ENCODE results near the gene FBF1.

The FBF1 gene

GRCh38 chr17:75897160-75898019, 43.5 kb downstream of the FBF1 start:
- peak overlapping the region; percentile 84 for H3K4me3 ChIP-seq (ENCODE audit: low read depth, low read length)
- CTCF ChIA-PET, result interaction anchor here (0.7 to 4.7 kb wide), 14 partner anchors 7 to 147 kb away, joined by 3 to 32 read pairs (median 8); partner anchors contain the start of genes CDK3, GALK1, MRPL38 and TRIM47
- no peak for DNase-seq (ENCODE audit: low read depth, low spot score)
- POLR2A ChIA-PET, result interaction anchor here (0.5 to 2.9 kb wide), 8 partner anchors 10 to 473 kb away, joined by 3 to 8 read pairs (median 5); partner anchors contain the start of gene TRIM47
- TF ChIP-seq, protein P1, sequence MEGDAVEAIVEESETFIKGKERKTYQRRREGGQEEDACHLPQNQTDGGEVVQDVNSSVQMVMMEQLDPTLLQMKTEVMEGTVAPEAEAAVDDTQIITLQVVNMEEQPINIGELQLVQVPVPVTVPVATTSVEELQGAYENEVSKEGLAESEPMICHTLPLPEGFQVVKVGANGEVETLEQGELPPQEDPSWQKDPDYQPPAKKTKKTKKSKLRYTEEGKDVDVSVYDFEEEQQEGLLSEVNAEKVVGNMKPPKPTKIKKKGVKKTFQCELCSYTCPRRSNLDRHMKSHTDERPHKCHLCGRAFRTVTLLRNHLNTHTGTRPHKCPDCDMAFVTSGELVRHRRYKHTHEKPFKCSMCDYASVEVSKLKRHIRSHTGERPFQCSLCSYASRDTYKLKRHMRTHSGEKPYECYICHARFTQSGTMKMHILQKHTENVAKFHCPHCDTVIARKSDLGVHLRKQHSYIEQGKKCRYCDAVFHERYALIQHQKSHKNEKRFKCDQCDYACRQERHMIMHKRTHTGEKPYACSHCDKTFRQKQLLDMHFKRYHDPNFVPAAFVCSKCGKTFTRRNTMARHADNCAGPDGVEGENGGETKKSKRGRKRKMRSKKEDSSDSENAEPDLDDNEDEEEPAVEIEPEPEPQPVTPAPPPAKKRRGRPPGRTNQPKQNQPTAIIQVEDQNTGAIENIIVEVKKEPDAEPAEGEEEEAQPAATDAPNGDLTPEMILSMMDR (IDR thresholded peaks at IDR 0.05; ENCODE audit: insufficient read depth, low read length, missing control alignments), result no peak

DNA sequence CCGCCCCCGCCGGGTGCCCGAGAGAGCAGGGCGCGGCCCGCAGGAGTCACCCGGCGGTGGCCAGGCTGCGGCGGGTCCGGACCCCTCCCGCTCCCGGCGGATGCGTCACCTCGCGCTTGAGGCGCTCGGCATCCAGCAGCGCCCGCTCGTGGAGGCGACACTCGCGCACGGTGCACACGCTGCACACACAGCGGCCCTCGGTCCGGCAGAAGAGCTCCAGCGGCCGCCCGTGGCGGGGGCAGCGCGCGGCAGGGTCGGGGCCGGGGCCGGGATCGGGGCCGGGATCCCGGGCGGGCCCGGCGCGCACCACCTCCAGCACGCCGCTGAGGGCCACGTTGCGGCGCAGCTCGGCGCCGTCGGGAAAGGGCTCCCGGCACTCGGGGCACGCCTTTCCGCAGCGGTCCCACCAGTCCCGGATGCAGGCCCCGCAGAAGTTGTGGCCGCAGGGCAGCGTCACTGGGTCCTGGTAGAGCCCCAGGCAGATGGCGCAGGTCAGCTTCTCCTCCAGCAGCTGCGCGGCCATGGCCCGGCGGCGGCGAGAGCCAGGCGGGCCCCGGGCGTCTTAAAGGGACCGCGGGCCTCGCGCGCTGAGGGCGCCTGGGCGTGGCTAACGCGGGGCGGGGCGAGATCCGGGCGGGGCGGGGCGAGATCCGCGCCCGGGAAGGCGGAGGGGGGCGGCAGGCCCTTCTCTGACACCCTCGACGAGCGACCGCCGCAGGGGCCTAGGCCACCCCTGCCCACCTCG, 44.3 kb downstream of the FBF1 start, which contains the start of gene TRIM65:
Gene TRIM65 (minus strand): TSS at position 537 of the 745 bp plus-strand sequence. CDS start 14 bp downstream, at position 523.
- H3K4me3 ChIP-seq (ENCODE audit: low read depth, low read length), result peak within 1 kb of the TSS; percentile 84
- TF ChIP-seq, protein P1 (IDR thresholded peaks at IDR 0.05; ENCODE audit: insufficient read depth, low read length, missing control alignments), result peak; percentile 65
- no peak for DNase-seq (ENCODE audit: low read depth, low spot score)
- ChIA-PET CTCF (interaction anchor here (0.7 to 4.7 kb wide), 29 partner anchors 8 to 149 kb away, joined by 3 to 32 read pairs (median 5); partner anchors contain the start of genes CDK3, GALK1, MRPL38 and TRIM47), POLR2A (interaction anchor here (0.6 to 2.9 kb wide), 10 partner anchors 9 to 143 kb away, joined by 3 to 8 read pairs (median 4); partner anchors contain the start of genes TRIM47 and WBP2)

GRCh38 chr17:75895370-75896155, 45.3 kb downstream of the FBF1 start:
- DNase-seq (ENCODE audit: low read depth, low spot score), result no peak
- TF ChIP-seq, protein P1 (IDR thresholded peaks at IDR 0.05; ENCODE audit: insufficient read depth, low read length, missing control alignments), result peak; percentile 48
- CTCF ChIA-PET, result interaction anchor here (0.6 to 4.7 kb wide), 27 partner anchors 9 to 157 kb away, joined by 3 to 32 read pairs (median 5); partner anchors contain the start of genes GALK1, MRPL38, TRIM47 and UNC13D
- POLR2A ChIA-PET, result interaction anchor here (1.0 to 2.9 kb wide), 4 partner anchors 13 to 115 kb away, joined by 3 to 8 read pairs (median 5); partner anchors contain the start of gene TRIM47
- peak overlapping the region; percentile 62 for H3K4me3 ChIP-seq (ENCODE audit: low read depth, low read length)

DNA sequence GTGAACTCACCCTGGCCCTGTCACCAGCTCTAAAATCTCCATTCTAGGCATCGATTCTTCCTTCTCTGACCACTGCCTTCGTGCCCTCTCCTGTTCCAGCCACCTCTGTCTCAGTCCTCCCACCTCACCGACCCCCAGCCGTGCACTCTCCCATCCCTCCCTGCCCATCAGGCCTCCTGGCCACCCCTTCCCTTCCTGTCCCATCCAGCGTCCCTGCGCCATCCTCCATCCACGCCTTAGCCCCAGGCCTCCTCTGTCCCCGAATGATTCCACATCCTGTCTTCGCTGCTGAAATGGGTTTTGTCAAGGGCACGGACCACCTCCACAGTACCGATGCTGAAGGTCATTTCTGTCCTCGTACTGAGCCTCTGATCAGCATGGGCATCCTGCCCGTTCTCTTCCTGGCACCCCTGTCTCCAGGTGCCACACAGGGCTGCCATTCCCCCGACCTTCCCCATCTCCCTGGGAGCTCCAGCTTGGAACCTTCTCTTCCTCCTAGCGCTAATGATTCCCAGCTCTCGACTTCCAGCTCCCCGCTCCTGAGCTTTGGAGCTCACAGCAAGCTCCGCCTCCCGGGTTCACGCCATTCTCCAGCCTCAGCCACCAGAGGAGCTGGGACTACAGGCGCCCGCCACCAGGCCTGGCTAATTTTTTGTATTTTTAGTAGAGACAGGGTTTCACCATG, 46.7 kb downstream of the FBF1 start:
- CTCF ChIA-PET, result interaction anchor here (0.6 to 6.5 kb wide), 9 partner anchors 10 to 261 kb away, joined by 3 to 32 read pairs (median 4); partner anchors contain the start of genes GALK1, MRPL38, SMIM5 and TRIM47

More for the DNA sequence above, 46.7 kb downstream of the FBF1 start:
- POLR2A ChIA-PET, result interaction anchor here (0.8 kb wide), 1 partner anchor 16 kb away, joined by 3 read pairs; the partner anchor contains the start of gene TRIM47
- TF ChIP-seq, protein P1 (IDR thresholded peaks at IDR 0.05; ENCODE audit: insufficient read depth, low read length, missing control alignments), result no peak
- H3K4me3 ChIP-seq (ENCODE audit: low read depth, low read length), result no peak overlapping the region
- DNase-seq (ENCODE audit: low read depth, low spot score), result no peak
